GM21515 (cell line): ENCODE measurements around the gene ARHGAP22.
"Not testable (repeated sequence)": the region's sequence is repeated elsewhere in the genome, so short reads cannot be mapped to it uniquely, and the experiment has no call there.

Source experiments
- ATAC-seq: cut with Tn5 transposase; IDR thresholded peaks from one replicate; pipeline ENCODE4 v1.9.1; 2021; ENCODE audit not compliant: unreplicated experiment

The ARHGAP22 gene

DNA sequence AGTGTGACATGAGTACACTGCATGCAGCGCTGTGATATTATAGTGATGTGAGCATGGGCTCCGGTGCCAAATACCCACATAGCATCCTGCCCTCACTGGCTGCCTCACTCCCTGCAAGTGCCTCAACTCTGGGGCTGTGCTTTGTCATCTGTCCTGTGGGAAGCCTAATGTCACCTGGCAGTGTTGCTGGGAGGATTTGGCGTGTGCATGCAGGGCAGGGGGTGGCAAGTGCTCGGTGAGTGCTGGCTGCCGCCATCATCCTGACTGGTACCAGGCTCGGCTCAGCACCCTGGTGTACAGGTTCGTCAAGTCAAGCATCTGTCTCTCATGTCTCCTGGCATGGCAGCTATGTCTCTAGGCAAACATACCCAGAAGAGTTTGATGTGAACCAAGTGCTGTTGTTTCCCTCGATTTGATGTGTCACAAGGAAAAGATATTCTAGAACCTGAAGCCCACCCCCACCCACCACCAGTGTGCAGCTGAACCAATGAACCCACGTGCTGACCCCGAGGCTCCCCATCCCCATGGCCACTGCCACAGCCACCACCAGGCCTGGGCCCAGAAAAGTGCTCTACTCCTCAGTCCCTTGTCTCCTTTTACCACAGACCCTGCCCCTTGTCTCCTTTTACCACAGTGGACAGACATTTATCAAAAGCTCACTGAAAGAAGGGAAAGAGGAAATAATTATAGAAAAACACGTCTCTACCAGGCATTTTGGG lies 162.6 kb downstream of the ARHGAP22 start:
- no peak for ATAC-seq

- ATAC-seq: no peak
Measured at GRCh38 chr10:48440771-48441170, 164.1 kb downstream of the ARHGAP22 start.

DNA sequence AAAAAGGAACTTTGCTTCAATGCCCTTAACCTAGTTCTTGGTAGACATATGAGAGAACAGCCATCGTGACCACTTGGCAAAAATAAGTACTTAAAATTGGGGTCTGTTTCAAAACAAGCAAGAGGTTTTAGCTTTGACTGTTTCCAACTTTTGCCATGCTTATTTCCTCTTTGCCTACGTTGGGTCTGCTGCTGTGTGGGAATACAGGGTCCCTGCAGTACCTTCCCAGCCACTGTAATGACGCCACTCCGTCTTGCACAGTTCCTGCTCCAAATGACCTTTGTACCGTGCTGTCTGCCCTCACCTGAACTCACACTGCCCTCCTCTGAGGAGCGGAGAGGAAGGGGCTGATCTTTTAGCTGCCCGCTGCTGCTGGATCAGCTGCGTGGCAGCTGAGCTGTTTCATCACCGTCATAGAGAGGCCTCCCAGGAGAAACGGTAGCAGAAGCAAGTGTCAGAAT lies 165.3 kb downstream of the ARHGAP22 start:
- ATAC-seq: no peak

- ATAC-seq: no peak
Measured at GRCh38 chr10:48439031-48439430, 165.8 kb downstream of the ARHGAP22 start.

- no peak for ATAC-seq
Measured at GRCh38 chr10:48437546-48437945, 167.3 kb downstream of the ARHGAP22 start.

DNA sequence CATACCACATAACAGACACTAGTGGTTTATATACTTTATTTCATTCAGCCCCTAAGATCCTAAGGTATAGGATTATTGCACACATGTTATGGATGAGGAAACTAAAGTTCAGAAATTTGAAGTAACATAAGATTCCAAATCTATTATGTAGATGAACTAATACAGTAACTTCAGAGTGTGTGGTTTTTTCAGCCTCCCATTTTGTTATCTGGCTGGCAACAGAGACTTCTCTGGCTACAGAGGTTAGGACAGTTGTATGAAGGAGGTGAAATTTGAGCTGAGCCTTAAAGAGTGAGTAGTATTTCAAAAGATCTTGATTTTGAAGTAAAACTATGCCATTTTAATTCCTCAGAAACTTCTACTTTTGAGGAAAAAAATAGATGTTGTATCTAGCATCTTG lies 173.0 kb downstream of the ARHGAP22 start:
- ATAC-seq: no peak

DNA sequence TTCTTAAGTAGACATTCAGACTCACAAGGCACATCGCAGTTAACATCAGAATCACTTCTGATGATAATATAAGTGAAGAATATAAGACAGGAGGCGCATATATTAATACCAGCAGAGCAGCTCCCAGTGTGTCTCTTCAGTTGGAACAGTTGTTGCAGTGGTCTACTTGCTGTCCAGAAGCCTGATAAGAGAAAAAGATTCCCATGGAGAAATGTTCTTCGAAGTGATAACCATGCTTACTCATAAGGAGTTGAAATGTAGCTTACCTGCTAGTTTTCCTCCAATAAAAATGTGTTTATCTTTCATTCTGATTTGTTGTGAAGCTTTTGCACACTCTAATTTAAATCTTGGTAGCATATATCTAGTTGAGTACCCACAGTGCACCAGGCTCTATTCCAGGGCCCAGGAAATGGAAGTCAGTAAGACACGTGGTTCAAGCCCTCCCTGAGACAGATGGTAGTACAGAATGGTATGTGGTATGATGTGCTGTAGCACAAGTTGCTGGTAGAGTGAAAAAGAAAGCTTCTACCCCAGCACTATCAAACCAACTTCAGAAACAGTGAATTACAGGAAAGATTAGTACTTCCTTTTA lies 174.4 kb downstream of the ARHGAP22 start:
- ATAC-seq: no peak

- no peak for ATAC-seq
Measured at GRCh38 chr10:48429309-48429708, 175.6 kb downstream of the ARHGAP22 start.

- no peak for ATAC-seq
Measured at GRCh38 chr10:48428896-48429295, 176.0 kb downstream of the ARHGAP22 start.

- ATAC-seq: no peak
Measured at GRCh38 chr10:48423884-48424283, 181.0 kb downstream of the ARHGAP22 start.

DNA sequence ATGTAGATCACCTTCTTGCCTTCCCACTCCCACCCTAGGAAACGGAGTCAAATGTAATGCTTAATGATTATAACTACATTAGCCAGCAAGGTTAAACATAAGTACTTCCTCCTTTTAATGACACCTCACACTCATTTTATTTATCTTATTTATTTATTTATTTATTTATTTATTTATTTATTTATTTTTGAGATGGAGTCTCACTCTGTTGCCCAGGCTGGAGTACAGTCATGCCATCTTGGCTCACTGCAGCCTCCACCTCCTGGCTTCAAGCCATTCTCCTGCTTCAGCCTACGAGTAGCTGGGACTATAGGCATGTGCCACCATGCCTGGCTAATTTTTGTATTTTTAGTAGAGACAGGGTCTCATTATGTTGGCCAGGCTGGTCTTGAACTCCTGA lies 183.0 kb downstream of the ARHGAP22 start:
- ATAC-seq: not testable (repeated sequence)

DNA sequence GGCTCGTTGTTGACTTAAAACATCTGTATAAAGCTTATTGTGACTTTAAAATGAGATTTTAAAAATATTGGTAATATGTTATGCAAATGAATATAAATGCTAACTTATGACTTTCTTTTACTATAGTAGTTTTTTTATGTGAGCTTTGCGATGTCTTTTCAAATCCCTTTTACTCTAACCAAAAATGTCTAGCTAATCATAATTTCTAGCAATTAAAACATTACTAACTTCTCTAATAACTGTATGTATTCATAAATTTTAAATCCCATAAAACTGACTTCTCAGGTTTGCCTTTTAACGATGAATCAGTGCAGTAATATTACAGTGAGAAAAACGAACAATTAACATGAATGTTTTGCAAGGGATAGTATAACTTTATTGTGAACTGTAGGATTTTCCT lies 185.2 kb downstream of the ARHGAP22 start:
- no peak for ATAC-seq

GRCh38 chr10:48418189-48418788 lies 186.6 kb downstream of the ARHGAP22 start:
- no peak for ATAC-seq

GRCh38 chr10:48417374-48417773 lies 187.5 kb downstream of the ARHGAP22 start:
- no peak for ATAC-seq

DNA sequence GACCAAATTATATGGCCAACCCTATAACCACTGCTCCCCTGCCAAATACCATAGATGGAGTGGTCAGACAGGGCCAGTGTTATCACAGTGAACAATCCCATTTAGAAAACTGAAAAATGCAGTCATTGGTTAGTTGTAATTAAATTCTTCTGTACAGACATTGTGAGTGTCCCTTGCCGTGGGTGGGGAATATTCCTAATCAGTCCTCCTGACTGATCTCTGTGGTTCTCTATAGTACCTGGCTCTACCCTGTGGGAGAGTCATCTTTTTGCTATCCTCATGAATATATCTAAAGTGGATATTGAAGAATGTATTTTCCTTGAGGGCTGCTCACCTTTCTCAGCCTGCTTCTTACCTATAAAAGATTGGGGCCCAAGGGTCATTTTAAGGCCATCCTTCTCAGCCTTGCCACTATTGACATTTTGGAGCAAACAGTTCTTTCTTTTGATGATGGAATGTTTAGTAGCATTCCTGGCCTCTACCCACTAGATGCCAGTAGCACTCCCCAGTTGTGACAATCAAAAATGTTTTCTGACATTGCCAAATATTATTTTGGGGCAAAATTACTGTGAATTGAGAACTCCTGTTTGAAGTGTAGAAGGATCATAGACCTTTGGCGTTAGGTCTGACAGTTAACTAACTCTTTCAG lies 188.2 kb downstream of the ARHGAP22 start:
- no peak for ATAC-seq

GRCh38 chr10:48414778-48415177 lies 190.1 kb downstream of the ARHGAP22 start:
- ATAC-seq: no peak

GRCh38 chr10:48414160-48414559 lies 190.7 kb downstream of the ARHGAP22 start:
- ATAC-seq: no peak

- ATAC-seq: no peak
Measured at GRCh38 chr10:48412933-48413332, 191.9 kb downstream of the ARHGAP22 start.

GRCh38 chr10:48412081-48412480 lies 192.8 kb downstream of the ARHGAP22 start:
- ATAC-seq: no peak

DNA sequence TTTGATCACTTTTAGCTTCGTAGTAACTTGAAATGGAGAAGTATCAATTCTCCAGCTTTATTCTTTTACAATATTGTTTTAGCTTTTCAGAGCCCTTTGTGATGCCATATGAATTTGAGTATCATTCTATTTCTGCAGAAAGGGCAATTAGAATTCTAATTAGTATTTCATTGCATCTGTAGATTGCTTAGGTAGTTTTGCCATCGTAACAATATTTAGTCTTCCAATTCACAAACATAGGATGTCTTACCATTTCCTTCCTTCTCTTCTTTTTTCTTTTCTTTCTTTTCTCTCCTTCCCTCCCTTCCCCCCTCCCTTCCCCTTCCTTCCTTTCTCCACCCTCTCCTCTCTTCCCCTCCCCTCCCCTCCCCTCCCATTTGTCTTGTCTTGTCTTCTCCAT lies 193.4 kb downstream of the ARHGAP22 start:
- no peak for ATAC-seq

DNA sequence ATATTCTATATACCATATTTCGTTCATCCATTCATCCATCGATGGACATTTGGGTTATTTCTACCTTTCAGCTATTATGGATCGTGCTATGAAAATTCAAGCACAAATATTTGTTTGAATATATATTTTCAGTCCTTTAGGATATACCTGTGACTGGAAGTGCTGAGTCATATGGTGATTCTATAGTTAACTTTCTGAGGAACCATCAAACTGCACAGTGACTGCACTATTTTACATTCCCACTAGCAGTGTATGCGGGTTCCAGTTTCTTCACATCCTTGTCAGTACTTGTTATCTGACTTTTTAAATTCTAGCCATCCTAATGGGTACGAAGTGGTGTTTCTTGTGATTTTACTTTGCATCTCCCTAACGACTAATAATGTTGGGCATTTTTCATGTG lies 194.4 kb downstream of the ARHGAP22 start:
- ATAC-seq: no peak

DNA sequence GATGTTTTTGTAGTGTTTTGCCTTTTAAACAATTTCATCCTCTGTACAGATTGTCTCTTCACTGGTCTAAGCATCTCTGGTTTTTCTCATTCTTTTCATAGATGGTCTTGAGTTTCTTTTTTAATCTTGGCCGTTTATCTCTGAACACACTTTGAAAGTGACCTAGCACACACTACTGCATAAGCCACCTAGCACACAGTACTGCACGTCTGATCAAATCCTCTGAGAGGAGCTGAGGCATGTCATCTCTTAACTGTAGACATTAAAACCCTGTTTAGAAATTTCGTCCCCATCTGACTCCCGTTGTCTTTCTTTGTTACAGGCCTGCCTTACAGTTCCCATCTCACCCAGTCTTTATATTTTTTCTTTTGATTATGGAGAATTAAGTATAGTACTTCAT lies 198.2 kb downstream of the ARHGAP22 start:
- ATAC-seq: no peak
